GM19397 (cell line): ENCODE data around the gene C11orf24.
"Not testable (repeated sequence)": the region's sequence is repeated elsewhere in the genome, so short reads cannot be mapped to it uniquely, and the experiment has no call there.

ENCODE experiments used
- ATAC-seq: cut with Tn5 transposase; IDR thresholded peaks from one replicate; pipeline ENCODE4 v1.9.1; 2021; ENCODE audit warnings: mild to moderate bottlenecking, moderate library complexity; ENCODE audit not compliant: unreplicated experiment

The C11orf24 gene

GRCh38 chr11:68300076-68300830 lies 28.5 kb upstream of the C11orf24 start:
- no peak for ATAC-seq

GRCh38 chr11:68299517-68299879 lies 27.7 kb upstream of the C11orf24 start:
- ATAC-seq, result not testable (repeated sequence)

GRCh38 chr11:68298659-68299516 lies 27.1 kb upstream of the C11orf24 start:
- no peak for ATAC-seq

- ATAC-seq, result peak; percentile 58
Observed at GRCh38 chr11:68297812-68298658, 26.3 kb upstream of the C11orf24 start.

GRCh38 chr11:68297494-68297811 lies 25.7 kb upstream of the C11orf24 start:
- peak; percentile 18 for ATAC-seq

- no peak for ATAC-seq
Observed at GRCh38 chr11:68297052-68297378, 25.2 kb upstream of the C11orf24 start.

- no peak for ATAC-seq
Observed at GRCh38 chr11:68296344-68297051, 24.7 kb upstream of the C11orf24 start.

GRCh38 chr11:68295940-68296339 lies 24.2 kb upstream of the C11orf24 start:
- no peak for ATAC-seq

GRCh38 chr11:68295271-68295670 lies 23.5 kb upstream of the C11orf24 start:
- no peak for ATAC-seq

GRCh38 chr11:68293708-68294107 lies 21.9 kb upstream of the C11orf24 start:
- ATAC-seq, result no peak

GRCh38 chr11:68289456-68289855 lies 17.7 kb upstream of the C11orf24 start:
- ATAC-seq, result no peak

- ATAC-seq, result no peak
Observed at GRCh38 chr11:68287419-68287818, 15.6 kb upstream of the C11orf24 start.

GRCh38 chr11:68284588-68284987 lies 12.8 kb upstream of the C11orf24 start:
- not testable (repeated sequence) for ATAC-seq

GRCh38 chr11:68282861-68283230 lies 11.1 kb upstream of the C11orf24 start:
- ATAC-seq, result no peak

- ATAC-seq, result no peak
Observed at GRCh38 chr11:68282141-68282860, 10.5 kb upstream of the C11orf24 start.

- ATAC-seq, result no peak
Observed at GRCh38 chr11:68279676-68280075, 7.9 kb upstream of the C11orf24 start.

GRCh38 chr11:68276861-68277260 lies 5.1 kb upstream of the C11orf24 start:
- ATAC-seq, result no peak

- no peak for ATAC-seq
Observed at GRCh38 chr11:68275721-68276507, 4.1 kb upstream of the C11orf24 start.

- ATAC-seq, result no peak
Observed at GRCh38 chr11:68274306-68274705, 2.5 kb upstream of the C11orf24 start.
